Kidney (tissue), 14 donors: ENCODE data around the gene ATP1A2. TPM values are rescaled to one million over a fixed set of nuclear protein-coding genes. Genes with fewer than 3 reads are reported as not detected.

ENCODE experiments used
- DNase-seq, 5 donors: peaks; one replicate each; pipeline ENCODE4 v3.0.0-alpha.2; 2013 to 2020
- FAIRE-seq: peaks from 2 replicates; lab custom pipeline; 2012; peaks lifted over from hg19 to GRCh38; lab: Jason Lieb, UNC
- H3K27ac ChIP-seq, 2 donors: one replicate each; pipeline ENCODE4 v1.7.0; 2013; ENCODE audit warnings: low read depth in 2 of 2, low read length in 2 of 2, inconsistent platforms in 1 of 2
- H3K27me3 ChIP-seq: one replicate; pipeline ENCODE4 v1.7.1; 2013; ENCODE audit warnings: low read length, inconsistent platforms; ENCODE audit not compliant: control insufficient read depth, insufficient read depth
- H3K36me3 ChIP-seq, 3 donors: one replicate each; pipeline versions ENCODE4 v1.7.0 to v1.7.1; 2013; ENCODE audit warnings: low read length in 3 of 3, control low read depth in 1 of 3, inconsistent platforms in 1 of 3; ENCODE audit not compliant: insufficient read depth in 3 of 3, control insufficient read depth in 2 of 3
- H3K4me1 ChIP-seq, 3 donors: one replicate each; pipeline versions ENCODE4 v1.7.0 to v1.7.1; 2013; ENCODE audit warnings: low read length in 3 of 3, inconsistent platforms in 1 of 3, low read depth in 1 of 3; ENCODE audit not compliant: control insufficient read depth in 2 of 3, insufficient read depth in 2 of 3
- H3K4me3 ChIP-seq, 3 donors: one replicate each; pipeline versions ENCODE4 v1.7.0 to v1.8.1; 2013; ENCODE audit warnings: low read length in 3 of 3, control low read depth in 1 of 3, inconsistent platforms in 1 of 3
- H3K9ac ChIP-seq, 3 donors: one replicate each; pipeline versions ENCODE4 v1.7.0 to v1.7.1; 2013; ENCODE audit warnings: low read length in 3 of 3, control low read depth in 1 of 3, inconsistent platforms in 1 of 3
- H3K9me3 ChIP-seq, 3 donors: one replicate each; pipeline versions ENCODE4 v1.7.0 to v1.7.1; 2013; ENCODE audit warnings: low read length in 3 of 3, control low read depth in 1 of 3, inconsistent platforms in 1 of 3; ENCODE audit not compliant: control insufficient read depth in 2 of 3, insufficient read depth in 1 of 3
- CTCF ChIP-seq: IDR thresholded peaks from 3 replicates; pipeline ENCODE4 v1.5.1; 2012; ENCODE audit warnings: mild to moderate bottlenecking, moderate library complexity, borderline replicate concordance; ENCODE audit not compliant: insufficient read depth; ENCODE audit errors: extremely low read depth
- intact Hi-C: fragments of 100-400 bp; cut with DNase I; formaldehyde crosslinking; loops from one replicate; pipeline ENCODE4 v1.11.1; 2022
- polyA plus RNA-seq: library from polyadenylated mRNA; stranded (reverse); fragments of 350-450 nt; fragmentation: Illumina TruSeq; extraction: RNeasy Lipid Tissue Mini Kit (QIAGEN cat#74804); gene quantifications from one replicate; pipeline ENCODE4 v1.2.3, GENCODE V29; 2014; ENCODE audit warnings: low read depth, low replicate concordance; ENCODE audit not compliant: insufficient read depth
- total RNA-seq: library from RNA; stranded (reverse); fragmentation: NEBNext Ultra II Directional; extraction: Animal tissue kit (Norgen Biotek cat#: 25700); gene quantifications from one replicate; pipeline ENCODE4 v1.2.1, GENCODE V29; 2021
- donor health status: control.
- donor health status: control.
- donor health status: control.
- donor health status: control.
- donor health status: control.
- donor health status: DM: yes; HTN: yes; CAD: no.
- donor health status: Normal renal cell carcinoma (clear cell type).

ATP1A2 gene
- total and polyA plus RNA-seq, 2 donors from 2014 or later = 4.1 to 5.5 TPM

DNA sequence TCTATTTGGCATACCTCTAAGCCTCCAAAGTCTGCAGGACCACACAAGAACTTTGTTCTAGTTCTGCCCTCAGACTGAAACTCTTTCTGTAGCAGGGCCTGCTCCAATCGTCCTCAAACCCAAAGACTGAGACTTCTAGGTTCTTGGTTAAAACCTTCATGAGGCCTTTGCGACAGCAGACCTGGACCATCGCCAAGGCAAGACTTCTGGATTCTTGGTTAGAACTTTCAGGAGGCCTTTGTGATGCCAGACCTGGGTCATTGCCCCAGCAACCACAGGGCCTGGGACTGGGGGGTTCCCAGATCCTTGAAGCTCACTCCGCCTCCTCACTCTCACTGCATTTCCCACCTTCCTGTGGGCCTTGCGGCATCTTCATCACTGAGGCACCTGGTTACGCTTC, 35.7 kb downstream of the ATP1A2 start, which contains the start of gene ATP1A4:
Gene ATP1A4, plus strand, starts transcription at position 301 of the 400 bp plus-strand sequence. CDS start 438 bp downstream, outside the sequence.
- Histone ChIP-seq H3K9ac (no peak within 1 kb of the TSS), H3K27ac (no peak within 1 kb of the TSS), H3K4me3 (no peak within 1 kb of the TSS), H3K36me3 (no peaks in the 10 kb centered on the region), H3K27me3 (no peaks in the 10 kb centered on the region), H3K4me1 (no peaks in the 10 kb centered on the region), H3K9me3 (no peaks in the 10 kb centered on the region)
- FAIRE-seq (no peak), DNase-seq (no peak)
- no peak for TF ChIP-seq CTCF
- intact Hi-C loops = no loop called here

- no peaks in the 10 kb centered on the region for H3K4me1 ChIP-seq
- H3K27me3 ChIP-seq = no peaks in the 10 kb centered on the region
- no peak overlapping the region for H3K4me3 ChIP-seq
- intact Hi-C loops = no loop called here
- no peaks in the 10 kb centered on the region for H3K9me3 ChIP-seq
- no peak overlapping the region for H3K27ac ChIP-seq
- no peak for TF ChIP-seq CTCF
- FAIRE-seq (no peak), DNase-seq (no peak)
- no peak overlapping the region for H3K9ac ChIP-seq
- no peaks in the 10 kb centered on the region for H3K36me3 ChIP-seq
Observed at GRCh38 chr1:160154790-160155189, 39.2 kb downstream of the ATP1A2 start.

DNA sequence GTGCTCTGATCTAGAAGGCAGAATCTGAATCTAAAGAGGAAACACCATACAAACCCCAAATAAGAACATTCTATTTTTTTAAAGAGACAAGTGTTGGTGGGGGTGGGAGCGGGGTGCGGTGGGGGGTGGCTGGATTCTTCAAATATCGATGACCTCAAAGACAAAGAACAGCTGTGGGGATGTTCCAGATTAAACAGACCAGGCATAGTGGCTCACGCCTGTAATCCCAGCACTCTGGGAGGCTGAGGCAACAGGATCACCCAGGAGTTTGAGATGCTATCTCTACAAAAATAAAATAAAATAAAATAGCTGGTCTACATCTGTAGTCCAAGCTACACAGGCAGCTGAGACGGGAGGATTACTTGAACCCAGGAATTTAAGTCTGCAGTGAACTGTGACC, 40.8 kb downstream of the ATP1A2 start:
- no peak for TF ChIP-seq CTCF
- FAIRE-seq (no peak), DNase-seq (no peak)
- Histone ChIP-seq H3K4me1 (no peaks in the 10 kb centered on the region), H3K27ac (no peak overlapping the region), H3K4me3 (no peak overlapping the region), H3K9me3 (no peaks in the 10 kb centered on the region), H3K36me3 (no peaks in the 10 kb centered on the region), H3K27me3 (no peaks in the 10 kb centered on the region), H3K9ac (no peak overlapping the region)
- intact Hi-C loops = no loop called here

GRCh38 chr1:160157174-160157573, 41.6 kb downstream of the ATP1A2 start:
- Histone ChIP-seq H3K4me1 (no peaks in the 10 kb centered on the region), H3K27ac (no peak overlapping the region), H3K36me3 (no peaks in the 10 kb centered on the region), H3K27me3 (no peaks in the 10 kb centered on the region), H3K9me3 (no peaks in the 10 kb centered on the region), H3K4me3 (no peak overlapping the region), H3K9ac (no peak overlapping the region)
- TF ChIP-seq CTCF = no peak
- DNase-seq (no peak), FAIRE-seq (no peak)
- intact Hi-C loops = no loop called here
